Activated B cell treated with CpG ODN at 0.5 μM for 24 hours (primary cell): ENCODE measurements around the gene ZFP82. TPM values are rescaled to one million over a fixed set of nuclear protein-coding genes. Genes with fewer than 3 reads are reported as not detected.

ENCODE experiments used
- ATAC-seq: fragments of 200-7000 bp; cut with Tn5 transposase; one replicate; pipeline ENCODE4 v1.10.0; 2021; ENCODE audit warnings: low read depth, mild to moderate bottlenecking, moderate library complexity
- CTCF ChIA-PET: fragments of 350-600 bp; sonication (Branson Sonifier 250); formaldehyde crosslinking; loops from one replicate; lab custom pipeline; 2021; ENCODE audit warnings: antibody characterized with exemption; lab: Charles Lee
- POLR2A ChIA-PET: fragments of 350-600 bp; sonication (Branson Sonifier 250); formaldehyde crosslinking; loops from one replicate; lab custom pipeline; 2021; ENCODE audit warnings: antibody characterized with exemption; lab: Charles Lee
- DNase-seq: peaks from one replicate; pipeline ENCODE4 v3.0.0; 2022
- H3K27ac Mint-ChIP-seq: one replicate; pipeline ENCODE4 v1.8.0; 2020; ENCODE audit warnings: mixed read lengths
- H3K27me3 Mint-ChIP-seq: one replicate; pipeline ENCODE4 v1.8.0; 2021; ENCODE audit warnings: mixed read lengths
- H3K36me3 Mint-ChIP-seq: one replicate; pipeline ENCODE4 v1.8.0; 2021; ENCODE audit warnings: low read depth, mixed read lengths
- H3K4me1 Mint-ChIP-seq: one replicate; pipeline ENCODE4 v1.8.0; 2021; ENCODE audit warnings: mixed read lengths
- H3K4me3 Mint-ChIP-seq: one replicate; pipeline ENCODE4 v1.8.0; 2020; ENCODE audit warnings: mild to moderate bottlenecking, mixed read lengths
- H3K9me3 Mint-ChIP-seq: one replicate; pipeline ENCODE4 v1.8.0; 2020; ENCODE audit warnings: mixed read lengths
- CTCF ChIP-seq: fragments of 200-600 bp; IDR thresholded peaks from one replicate; pipeline ENCODE4 v1.8.0; 2022; ENCODE audit warnings: antibody characterized with exemption, mild to moderate bottlenecking
- intact Hi-C: fragments of 100-400 bp; cut with micrococcal nuclease; formaldehyde crosslinking; loops from one replicate; pipeline ENCODE4 v1.15.1; 2024
- total RNA-seq: library from RNA; stranded (reverse); gene quantifications from 2 replicates; pipeline ENCODE4 v1.2.3, GENCODE V29; 2022

Gene ZFP82
- total RNA-seq, 1 donor from 2014 or later, result 11.4 TPM

- TF ChIP-seq CTCF, result no peak
- Mint-ChIP-seq H3K9me3 (peaks cover 3% of the 10 kb centered on the region), H3K27ac (peak overlapping the region; percentile 96), H3K4me3 (peak overlapping the region; percentile 94), H3K4me1 (peaks cover 21% of the 10 kb centered on the region), H3K36me3 (peaks cover 11% of the 10 kb centered on the region), H3K27me3 (no peaks in the 10 kb centered on the region)
- no peak for ATAC-seq
- CTCF ChIA-PET, result interaction anchor here (0.6 to 1.5 kb wide), 2 partner anchors 112 to 964 kb away, joined by 3 to 5 read pairs; partner anchors contain the start of gene ZNF566
- POLR2A ChIA-PET, result interaction anchor here (1.3 to 3.0 kb wide), 3 partner anchors 24 to 227 kb away, joined by 8 to 18 read pairs (median 9); partner anchors contain the start of genes ZNF260 and ZNF382
- intact Hi-C loops, result loop anchor here (1.0 to 5.0 kb wide), 6 partner anchors 112 to 1090 kb away; partner anchors contain the start of genes ZNF420, ZNF566, ZNF569 and ZNF570
- DNase-seq, result no peak
Observed at GRCh38 chr19:36377541-36378178, 40.8 kb downstream of the ZFP82 start.

- ChIA-PET CTCF (no interaction called here), POLR2A (interaction anchor here (0.8 kb wide), 1 partner anchor 231 kb away, joined by 4 read pairs; no protein-coding TSS in a partner anchor)
- H3K4me1 Mint-ChIP-seq, result peaks cover 26% of the 10 kb centered on the region
- intact Hi-C loops, result no loop called here
- no peak overlapping the region for H3K27ac Mint-ChIP-seq
- peaks cover 32% of the 10 kb centered on the region for H3K36me3 Mint-ChIP-seq
- no peak for TF ChIP-seq CTCF
- no peaks in the 10 kb centered on the region for H3K27me3 Mint-ChIP-seq
- no peak overlapping the region for H3K4me3 Mint-ChIP-seq
- DNase-seq (no peak), ATAC-seq (no peak)
- H3K9me3 Mint-ChIP-seq, result peaks cover 7% of the 10 kb centered on the region
Observed at GRCh38 chr19:36373638-36374156, 44.7 kb downstream of the ZFP82 start.

GRCh38 chr19:36371886-36372285, 46.6 kb downstream of the ZFP82 start:
- intact Hi-C loops, result no loop called here
- POLR2A ChIA-PET, result no interaction called here
- CTCF ChIA-PET, result no interaction called here
- Mint-ChIP-seq H3K4me1 (peaks cover 11% of the 10 kb centered on the region), H3K27ac (no peak overlapping the region), H3K9me3 (peaks cover 7% of the 10 kb centered on the region), H3K27me3 (no peaks in the 10 kb centered on the region), H3K36me3 (peaks cover 50% of the 10 kb centered on the region), H3K4me3 (no peak overlapping the region)
- ATAC-seq (no peak), DNase-seq (no peak)
- no peak for TF ChIP-seq CTCF

GRCh38 chr19:36363845-36364244, 54.6 kb downstream of the ZFP82 start:
- intact Hi-C loops, result no loop called here
- POLR2A ChIA-PET, result no interaction called here

More at GRCh38 chr19:36363845-36364244, 54.6 kb downstream of the ZFP82 start:
- no peak for DNase-seq
- Mint-ChIP-seq H3K4me3 (no peak overlapping the region), H3K4me1 (no peaks in the 10 kb centered on the region), H3K27ac (no peak overlapping the region), H3K36me3 (peaks cover 85% of the 10 kb centered on the region), H3K9me3 (no peaks in the 10 kb centered on the region), H3K27me3 (no peaks in the 10 kb centered on the region)
- no peak for TF ChIP-seq CTCF
- ATAC-seq, result no peak
- CTCF ChIA-PET, result no interaction called here

Other genes with a start within 250 kb of the ZFP82 start
- 2.3 and 3.2 TPM in 2 replicates for gene ZNF565, start 204.0 kb downstream of the ZFP82 start, total RNA-seq
- gene ZNF146, start 203.5 kb downstream of the ZFP82 start, total RNA-seq, result 57.8 and 63.2 TPM in 2 replicates
- 7.7 and 10.4 TPM in 2 replicates for gene ZFP14, start 39.4 kb downstream of the ZFP82 start, total RNA-seq
- 14.1 and 16.6 TPM in 2 replicates for gene ZNF566, start 70.9 kb upstream of the ZFP82 start, total RNA-seq
- gene ZNF260, start 109.6 kb upstream of the ZFP82 start, total RNA-seq, result 9.8 and 13.6 TPM in 2 replicates
- gene ZNF529, start 154.6 kb upstream of the ZFP82 start, total RNA-seq, result 21.9 and 23.6 TPM in 2 replicates
- 11.5 and 14.4 TPM in 2 replicates for gene ZNF382, start 186.7 kb upstream of the ZFP82 start, total RNA-seq
- 14.8 and 16.2 TPM in 2 replicates for gene ZNF461, start 248.2 kb upstream of the ZFP82 start, total RNA-seq